SU-DHL-6 (cell line): ENCODE data around the gene L3HYPDH.

ENCODE experiments used
- EZH2phosphoT487 ChIP-seq: fragments of 200-600 bp; sonication (generic), shearing (Covaris generic); conservative IDR thresholded peaks from 2 replicates; pipeline ENCODE4 v1.6.1; 2018; ENCODE audit warnings: mild to moderate bottlenecking, antibody characterized with exemption, low read length, moderate library complexity, mixed read lengths
- TF ChIP-seq, protein P1 (sequence below): fragments of 200-600 bp; sonication (generic); IDR thresholded peaks from one replicate; pipeline ENCODE4 v1.5.1; 2017; ENCODE audit warnings: antibody characterized with exemption, mild to moderate bottlenecking, low read length, moderate library complexity; ENCODE audit not compliant: insufficient read depth, poor library complexity, severe bottlenecking

DNA sequence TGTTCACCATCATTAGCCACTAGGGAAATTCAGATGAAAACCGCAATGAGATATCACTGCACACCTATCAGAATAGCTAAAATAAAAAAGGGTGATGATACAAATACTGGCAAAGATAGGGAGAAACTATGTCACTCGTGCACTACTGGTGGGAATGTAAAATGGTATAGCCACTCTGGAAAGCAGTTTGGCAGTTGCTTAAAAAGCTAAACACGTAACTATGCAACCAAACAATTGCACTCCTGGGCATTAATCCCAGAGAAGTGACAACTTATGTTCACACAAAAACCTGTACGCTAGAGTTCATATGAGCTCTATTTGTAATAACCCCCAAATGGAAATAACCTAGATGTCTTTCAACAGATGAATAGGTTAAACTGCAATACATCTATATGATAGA lies 54.4 kb downstream of the L3HYPDH start:
- TF ChIP-seq, protein P1, sequence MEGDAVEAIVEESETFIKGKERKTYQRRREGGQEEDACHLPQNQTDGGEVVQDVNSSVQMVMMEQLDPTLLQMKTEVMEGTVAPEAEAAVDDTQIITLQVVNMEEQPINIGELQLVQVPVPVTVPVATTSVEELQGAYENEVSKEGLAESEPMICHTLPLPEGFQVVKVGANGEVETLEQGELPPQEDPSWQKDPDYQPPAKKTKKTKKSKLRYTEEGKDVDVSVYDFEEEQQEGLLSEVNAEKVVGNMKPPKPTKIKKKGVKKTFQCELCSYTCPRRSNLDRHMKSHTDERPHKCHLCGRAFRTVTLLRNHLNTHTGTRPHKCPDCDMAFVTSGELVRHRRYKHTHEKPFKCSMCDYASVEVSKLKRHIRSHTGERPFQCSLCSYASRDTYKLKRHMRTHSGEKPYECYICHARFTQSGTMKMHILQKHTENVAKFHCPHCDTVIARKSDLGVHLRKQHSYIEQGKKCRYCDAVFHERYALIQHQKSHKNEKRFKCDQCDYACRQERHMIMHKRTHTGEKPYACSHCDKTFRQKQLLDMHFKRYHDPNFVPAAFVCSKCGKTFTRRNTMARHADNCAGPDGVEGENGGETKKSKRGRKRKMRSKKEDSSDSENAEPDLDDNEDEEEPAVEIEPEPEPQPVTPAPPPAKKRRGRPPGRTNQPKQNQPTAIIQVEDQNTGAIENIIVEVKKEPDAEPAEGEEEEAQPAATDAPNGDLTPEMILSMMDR = no peak
- TF ChIP-seq EZH2phosphoT487 = no peak
